Activated CD4-positive, alpha-beta T cell treated with anti-CD3 and anti-CD28 coated beads, Interleukin-2, Interleukin-6, amounts not matched to agents 100 ng/mL and 50 ng/mL, durations not matched to agents 16 hours and 8 hours (primary cell): ENCODE results near the gene TRIM9.

ENCODE experiments used
- DNase-seq: peaks from one replicate; pipeline ENCODE4 v3.0.0-alpha.2; 2020

TRIM9 gene

GRCh38 chr14:50929506-50929905 lies 165.4 kb downstream of the TRIM9 start:
- DNase-seq, result no peak

- no peak for DNase-seq
Observed at GRCh38 chr14:50928002-50928635, 166.8 kb downstream of the TRIM9 start.

DNA sequence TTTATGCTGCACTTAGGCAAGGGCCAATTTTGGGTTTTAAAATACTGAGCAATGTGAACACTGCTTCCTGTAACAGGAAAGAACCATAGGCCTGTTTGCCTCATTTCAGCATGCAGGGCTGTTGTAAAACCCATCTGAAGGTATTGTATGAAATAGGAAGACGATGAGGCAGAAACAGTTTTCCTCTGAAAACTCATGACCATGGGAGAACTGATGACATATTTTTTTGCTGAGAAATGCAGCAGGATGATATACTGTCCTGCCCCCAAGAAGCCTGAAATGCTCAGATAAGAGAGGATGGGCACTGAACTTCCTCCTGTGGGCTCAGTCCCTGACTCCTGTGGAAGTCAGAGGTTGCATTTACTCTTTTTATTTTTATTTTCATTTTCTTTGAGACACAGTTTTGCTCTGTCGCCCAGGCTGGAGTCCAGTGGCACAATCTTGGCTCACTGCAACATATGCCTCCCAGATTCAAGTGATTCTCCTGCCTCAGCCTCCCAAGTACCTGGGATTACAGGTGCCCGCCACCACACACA lies 168.0 kb downstream of the TRIM9 start:
- no peak for DNase-seq
